GM23338 (cell line): Measurements from ENCODE around the gene RRM1. TPM values are rescaled to one million over a fixed set of nuclear protein-coding genes. Genes with fewer than 3 reads are reported as not detected.

Source experiments
- ATAC-seq: fragments of 200-7000 bp; cut with Tn5 transposase; 3 replicates; pipeline ENCODE4 v1.9.1; 2020
- DNase-seq: peaks from one replicate; pipeline ENCODE4 v3.0.0-alpha.2; 2015; ENCODE audit warnings: low spot score
- H2AFZ ChIP-seq: fragments of 200-600 bp; sonication (generic); 2 replicates; pipeline ENCODE4 v1.8.0; 2016; ENCODE audit warnings: antibody characterized with exemption, mild to moderate bottlenecking, moderate library complexity
- H3F3A ChIP-seq: fragments of 200-600 bp; sonication (generic); replicated peaks from 2 replicates; pipeline ENCODE4 v1.8.0; 2017; ENCODE audit warnings: antibody characterized with exemption, mixed run types, low read depth
- H3K27ac ChIP-seq: fragments of 200-600 bp; sonication (generic); 2 replicates; pipeline ENCODE4 v1.6.1; 2016; ENCODE audit warnings: low read depth
- H3K27me3 ChIP-seq: fragments of 200-600 bp; sonication (generic); 2 replicates; pipeline ENCODE4 v1.8.0; 2016; ENCODE audit warnings: mild to moderate bottlenecking, mixed run types, moderate library complexity; ENCODE audit not compliant: insufficient read depth
- H3K36me3 ChIP-seq: fragments of 200-600 bp; sonication (generic); 2 replicates; pipeline ENCODE4 v1.8.0; 2016; ENCODE audit warnings: mild to moderate bottlenecking; ENCODE audit not compliant: insufficient read depth
- H3K4me1 ChIP-seq: fragments of 200-600 bp; sonication (generic); 2 replicates; pipeline ENCODE4 v1.8.0; 2016; ENCODE audit warnings: mild to moderate bottlenecking, moderate library complexity; ENCODE audit not compliant: insufficient read depth
- H3K4me2 ChIP-seq: fragments of 200-600 bp; sonication (generic); 2 replicates; pipeline ENCODE4 v1.7.1; 2017; ENCODE audit warnings: mixed run types
- H3K4me3 ChIP-seq: fragments of 200-600 bp; sonication (generic); 2 replicates; pipeline ENCODE4 v1.6.1; 2016; ENCODE audit warnings: mixed run types
- H3K79me2 ChIP-seq: fragments of 200-600 bp; sonication (generic); replicated peaks from 2 replicates; pipeline ENCODE4 v1.8.0; 2017; ENCODE audit warnings: mild to moderate bottlenecking; ENCODE audit not compliant: insufficient read depth
- H3K9me2 ChIP-seq: fragments of 200-600 bp; sonication (generic); 2 replicates; pipeline ENCODE4 v1.8.0; 2017; ENCODE audit not compliant: insufficient read depth
- H4K20me1 ChIP-seq: fragments of 200-600 bp; sonication (generic); replicated peaks from 2 replicates; pipeline ENCODE4 v1.8.0; 2017; ENCODE audit warnings: mild to moderate bottlenecking; ENCODE audit not compliant: insufficient read depth
- H3K27ac Mint-ChIP-seq: 2 replicates; pipeline ENCODE4 v1.8.0; 2020; ENCODE audit warnings: inconsistent platforms, mild to moderate bottlenecking, moderate library complexity, mixed read lengths
- H3K27me3 Mint-ChIP-seq: 3 replicates; pipeline ENCODE4 v1.8.0; 2022; ENCODE audit warnings: low read depth, mild to moderate bottlenecking, moderate library complexity, mixed read lengths, inconsistent platforms; ENCODE audit not compliant: insufficient read depth, poor library complexity
- H3K36me3 Mint-ChIP-seq: 3 replicates; pipeline ENCODE4 v1.8.0; 2021; ENCODE audit warnings: low read depth, mild to moderate bottlenecking, inconsistent platforms, moderate library complexity, mixed read lengths
- H3K4me1 Mint-ChIP-seq: 3 replicates; pipeline ENCODE4 v1.8.0; 2020; ENCODE audit warnings: mild to moderate bottlenecking, inconsistent platforms, mixed read lengths
- H3K4me3 Mint-ChIP-seq: 3 replicates; pipeline ENCODE4 v1.8.0; 2021; ENCODE audit warnings: moderate library complexity, mild to moderate bottlenecking, inconsistent platforms, mixed read lengths
- H3K9me3 Mint-ChIP-seq: 3 replicates; pipeline ENCODE4 v1.8.0; 2020; ENCODE audit warnings: moderate library complexity, mild to moderate bottlenecking, inconsistent platforms, mixed read lengths
- polyA plus RNA-seq: library from polyadenylated mRNA; unstranded; fragments of >200 nt; fragmentation: Nextera tagmentation; extraction: Ambion mirVana; gene quantifications from 2 replicates; pipeline ENCODE4 v1.2.1, GENCODE V29; 2016
- total RNA-seq: library from RNA; depleted of rRNA; stranded (reverse); fragments of >200 nt; shearing (Covaris generic); gene quantifications from 2 replicates; pipeline ENCODE4 v1.2.3, GENCODE V29; 2014
- TF ChIP-seq, protein P1 (sequence below), 2 experiments: fragments of 200-600 bp in 1 of 2; sonication (generic) in 1 of 2; conservative IDR thresholded peaks; 2 replicates each; pipeline versions ENCODE4 v1.5.1 to v1.6.1; 2016 to 2017; ENCODE audit warnings: antibody characterized with exemption in 2 of 2, low read depth in 2 of 2, mild to moderate bottlenecking in 2 of 2, moderate library complexity in 1 of 2
- TF ChIP-seq, protein P2 (sequence below): fragments of 250-450 bp; sonication (Bioruptor Pico); IDR thresholded peaks from 2 replicates; pipeline ENCODE4 v1.5.0; 2020; ENCODE audit warnings: mild to moderate bottlenecking, moderate library complexity

The RRM1 gene
- total and polyA plus RNA-seq, 2 experiments from 2014 or later = 47.3 to 96.8 TPM

DNA sequence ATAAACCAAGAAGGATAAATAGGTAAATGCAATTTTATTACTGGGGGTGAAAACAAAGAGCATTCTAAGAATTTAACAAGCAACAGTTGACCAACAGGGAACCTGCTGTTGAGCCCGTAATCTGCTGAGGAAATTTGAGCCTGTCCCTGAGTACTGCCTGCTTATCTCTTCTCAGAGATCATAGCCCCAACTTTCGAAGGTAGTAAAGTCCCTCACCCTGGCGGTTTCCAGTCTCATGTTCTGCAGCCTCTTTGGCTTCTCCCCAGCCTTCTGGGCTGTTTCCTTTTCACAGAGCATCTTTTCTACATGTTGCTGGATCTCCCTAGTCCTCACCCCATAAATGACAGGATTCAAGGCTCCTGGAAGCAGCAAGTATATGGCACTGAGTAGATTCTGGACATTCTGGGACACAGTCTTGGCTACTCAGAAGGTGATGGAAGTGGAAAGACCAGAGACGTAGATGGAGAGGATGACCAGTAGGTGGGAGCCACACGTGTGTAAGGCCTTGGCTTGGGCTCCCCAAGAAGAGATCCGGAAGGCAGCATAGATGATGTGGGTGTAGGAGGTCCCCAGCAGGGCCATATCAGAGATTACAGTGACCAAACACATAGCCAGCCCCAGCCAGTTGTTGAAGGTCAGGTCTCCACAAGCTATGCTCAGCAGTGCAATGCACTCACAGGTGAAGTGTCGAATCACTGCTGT, 51.6 kb downstream of the RRM1 start:
- Histone ChIP-seq H3K4me1 (no peaks in the 10 kb centered on the region), H3K27ac (no peak overlapping the region), H3K27me3 (no peaks in the 10 kb centered on the region), H3K36me3 (peaks cover 2% of the 10 kb centered on the region; the same call in 1 of the 2 replicates), H3K4me3 (no peak overlapping the region), H2AFZ (no peak overlapping the region), H4K20me1 (no peaks in the 10 kb centered on the region), H3K4me2 (no peak overlapping the region), H3K9me2 (0 out of 2 replicates have a peak, but pooled peaks cover 3% of the 10 kb centered on the region), H3K79me2 (no peaks in the 10 kb centered on the region), H3F3A (no peaks in the 10 kb centered on the region)
- TF ChIP-seq, protein P1, sequence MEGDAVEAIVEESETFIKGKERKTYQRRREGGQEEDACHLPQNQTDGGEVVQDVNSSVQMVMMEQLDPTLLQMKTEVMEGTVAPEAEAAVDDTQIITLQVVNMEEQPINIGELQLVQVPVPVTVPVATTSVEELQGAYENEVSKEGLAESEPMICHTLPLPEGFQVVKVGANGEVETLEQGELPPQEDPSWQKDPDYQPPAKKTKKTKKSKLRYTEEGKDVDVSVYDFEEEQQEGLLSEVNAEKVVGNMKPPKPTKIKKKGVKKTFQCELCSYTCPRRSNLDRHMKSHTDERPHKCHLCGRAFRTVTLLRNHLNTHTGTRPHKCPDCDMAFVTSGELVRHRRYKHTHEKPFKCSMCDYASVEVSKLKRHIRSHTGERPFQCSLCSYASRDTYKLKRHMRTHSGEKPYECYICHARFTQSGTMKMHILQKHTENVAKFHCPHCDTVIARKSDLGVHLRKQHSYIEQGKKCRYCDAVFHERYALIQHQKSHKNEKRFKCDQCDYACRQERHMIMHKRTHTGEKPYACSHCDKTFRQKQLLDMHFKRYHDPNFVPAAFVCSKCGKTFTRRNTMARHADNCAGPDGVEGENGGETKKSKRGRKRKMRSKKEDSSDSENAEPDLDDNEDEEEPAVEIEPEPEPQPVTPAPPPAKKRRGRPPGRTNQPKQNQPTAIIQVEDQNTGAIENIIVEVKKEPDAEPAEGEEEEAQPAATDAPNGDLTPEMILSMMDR (conservative IDR thresholded peaks at IDR 0.05; ENCODE audit: low read depth in 2 of 2) = 0 out of 4 replicates have a peak, but pooled peaks of 1 of the 2 experiments have one; percentile 12
- TF ChIP-seq, protein P2, sequence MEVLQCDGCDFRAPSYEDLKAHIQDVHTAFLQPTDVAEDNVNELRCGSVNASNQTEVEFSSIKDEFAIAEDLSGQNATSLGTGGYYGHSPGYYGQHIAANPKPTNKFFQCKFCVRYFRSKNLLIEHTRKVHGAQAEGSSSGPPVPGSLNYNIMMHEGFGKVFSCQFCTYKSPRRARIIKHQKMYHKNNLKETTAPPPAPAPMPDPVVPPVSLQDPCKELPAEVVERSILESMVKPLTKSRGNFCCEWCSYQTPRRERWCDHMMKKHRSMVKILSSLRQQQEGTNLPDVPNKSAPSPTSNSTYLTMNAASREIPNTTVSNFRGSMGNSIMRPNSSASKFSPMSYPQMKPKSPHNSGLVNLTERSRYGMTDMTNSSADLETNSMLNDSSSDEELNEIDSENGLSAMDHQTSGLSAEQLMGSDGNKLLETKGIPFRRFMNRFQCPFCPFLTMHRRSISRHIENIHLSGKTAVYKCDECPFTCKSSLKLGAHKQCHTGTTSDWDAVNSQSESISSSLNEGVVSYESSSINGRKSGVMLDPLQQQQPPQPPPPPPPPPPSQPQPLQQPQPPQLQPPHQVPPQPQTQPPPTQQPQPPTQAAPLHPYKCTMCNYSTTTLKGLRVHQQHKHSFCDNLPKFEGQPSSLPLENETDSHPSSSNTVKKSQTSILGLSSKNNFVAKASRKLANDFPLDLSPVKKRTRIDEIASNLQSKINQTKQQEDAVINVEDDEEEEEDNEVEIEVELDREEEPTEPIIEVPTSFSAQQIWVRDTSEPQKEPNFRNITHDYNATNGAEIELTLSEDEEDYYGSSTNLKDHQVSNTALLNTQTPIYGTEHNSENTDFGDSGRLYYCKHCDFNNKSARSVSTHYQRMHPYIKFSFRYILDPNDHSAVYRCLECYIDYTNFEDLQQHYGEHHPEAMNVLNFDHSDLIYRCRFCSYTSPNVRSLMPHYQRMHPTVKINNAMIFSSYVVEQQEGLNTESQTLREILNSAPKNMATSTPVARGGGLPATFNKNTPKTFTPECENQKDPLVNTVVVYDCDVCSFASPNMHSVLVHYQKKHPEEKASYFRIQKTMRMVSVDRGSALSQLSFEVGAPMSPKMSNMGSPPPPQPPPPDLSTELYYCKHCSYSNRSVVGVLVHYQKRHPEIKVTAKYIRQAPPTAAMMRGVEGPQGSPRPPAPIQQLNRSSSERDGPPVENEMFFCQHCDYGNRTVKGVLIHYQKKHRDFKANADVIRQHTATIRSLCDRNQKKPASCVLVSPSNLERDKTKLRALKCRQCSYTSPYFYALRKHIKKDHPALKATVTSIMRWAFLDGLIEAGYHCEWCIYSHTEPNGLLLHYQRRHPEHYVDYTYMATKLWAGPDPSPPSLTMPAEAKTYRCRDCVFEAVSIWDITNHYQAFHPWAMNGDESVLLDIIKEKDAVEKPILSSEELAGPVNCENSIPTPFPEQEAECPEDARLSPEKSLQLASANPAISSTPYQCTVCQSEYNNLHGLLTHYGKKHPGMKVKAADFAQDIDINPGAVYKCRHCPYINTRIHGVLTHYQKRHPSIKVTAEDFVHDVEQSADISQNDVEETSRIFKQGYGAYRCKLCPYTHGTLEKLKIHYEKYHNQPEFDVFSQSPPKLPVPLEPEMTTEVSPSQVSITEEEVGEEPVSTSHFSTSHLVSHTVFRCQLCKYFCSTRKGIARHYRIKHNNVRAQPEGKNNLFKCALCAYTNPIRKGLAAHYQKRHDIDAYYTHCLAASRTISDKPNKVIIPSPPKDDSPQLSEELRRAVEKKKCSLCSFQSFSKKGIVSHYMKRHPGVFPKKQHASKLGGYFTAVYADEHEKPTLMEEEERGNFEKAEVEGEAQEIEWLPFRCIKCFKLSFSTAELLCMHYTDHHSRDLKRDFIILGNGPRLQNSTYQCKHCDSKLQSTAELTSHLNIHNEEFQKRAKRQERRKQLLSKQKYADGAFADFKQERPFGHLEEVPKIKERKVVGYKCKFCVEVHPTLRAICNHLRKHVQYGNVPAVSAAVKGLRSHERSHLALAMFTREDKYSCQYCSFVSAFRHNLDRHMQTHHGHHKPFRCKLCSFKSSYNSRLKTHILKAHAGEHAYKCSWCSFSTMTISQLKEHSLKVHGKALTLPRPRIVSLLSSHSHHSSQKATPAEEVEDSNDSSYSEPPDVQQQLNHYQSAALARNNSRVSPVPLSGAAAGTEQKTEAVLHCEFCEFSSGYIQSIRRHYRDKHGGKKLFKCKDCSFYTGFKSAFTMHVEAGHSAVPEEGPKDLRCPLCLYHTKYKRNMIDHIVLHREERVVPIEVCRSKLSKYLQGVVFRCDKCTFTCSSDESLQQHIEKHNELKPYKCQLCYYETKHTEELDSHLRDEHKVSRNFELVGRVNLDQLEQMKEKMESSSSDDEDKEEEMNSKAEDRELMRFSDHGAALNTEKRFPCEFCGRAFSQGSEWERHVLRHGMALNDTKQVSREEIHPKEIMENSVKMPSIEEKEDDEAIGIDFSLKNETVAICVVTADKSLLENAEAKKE (CRISPR knock-in tag) = no peak
- H3K9me3 Mint-ChIP-seq = peaks cover 6% of the 10 kb centered on the region; the same call in 1 of the 3 replicates
- peaks cover 1% of the 10 kb centered on the region for H3K27me3 Mint-ChIP-seq
- no peaks in the 10 kb centered on the region for H3K4me1 Mint-ChIP-seq
- no peak overlapping the region for H3K4me3 Mint-ChIP-seq
- DNase-seq (no peak), ATAC-seq (no peak)
- peaks cover 10% of the 10 kb centered on the region for H3K36me3 Mint-ChIP-seq
- H3K27ac Mint-ChIP-seq = no peak overlapping the region
